Thymus (tissue), 11 donors: ENCODE results near the gene CLCN4. TPM values are rescaled to one million over a fixed set of nuclear protein-coding genes. Genes with fewer than 3 reads are reported as not detected.

Experiments
- DNase-seq, 9 donors: peaks; one replicate each; pipeline ENCODE4 v3.0.0-alpha.2; 2013; ENCODE audit warnings: low spot score in 9 of 9, low read depth in 6 of 9, missing footprints in 1 of 9
- H3K27ac ChIP-seq, 2 donors: one replicate each; pipeline ENCODE4 v1.5.1; 2013; ENCODE audit warnings: control low read depth in 1 of 2, low read depth in 1 of 2, low read length in 1 of 2, mild to moderate bottlenecking in 1 of 2, moderate library complexity in 1 of 2
- H3K27me3 ChIP-seq, 2 donors: one replicate each; pipeline ENCODE4 v1.5.1; 2013; ENCODE audit warnings: low read length in 1 of 2; ENCODE audit not compliant: control insufficient read depth in 2 of 2, insufficient read depth in 1 of 2
- H3K36me3 ChIP-seq, 2 donors: one replicate each; pipeline ENCODE4 v1.5.1; 2013; ENCODE audit warnings: low read length in 1 of 2, mild to moderate bottlenecking in 1 of 2, moderate library complexity in 1 of 2; ENCODE audit not compliant: control insufficient read depth in 2 of 2, insufficient read depth in 2 of 2
- H3K4me1 ChIP-seq, 2 donors: one replicate each; pipeline ENCODE4 v1.5.1; 2013; ENCODE audit warnings: low read length in 2 of 2; ENCODE audit not compliant: control insufficient read depth in 2 of 2, insufficient read depth in 2 of 2
- H3K4me3 ChIP-seq, 2 donors: one replicate each; pipeline ENCODE4 v1.5.1; 2013; ENCODE audit warnings: low read length in 2 of 2, control low read depth in 1 of 2, mild to moderate bottlenecking in 1 of 2
- H3K9me3 ChIP-seq, 2 donors: one replicate each; pipeline ENCODE4 v1.5.1; 2013; ENCODE audit warnings: low read length in 1 of 2, mild to moderate bottlenecking in 1 of 2; ENCODE audit not compliant: control insufficient read depth in 2 of 2, insufficient read depth in 1 of 2
- WGBS: extraction: QIAGEN DNeasy Blood & Tissue Kit; methylation state at CpG from one replicate; pipeline ENCODE4 v1.1.7; 2013; 5-methylcytosine and 5-hydroxymethylcytosine counted together
- polyA plus RNA-seq: library from polyadenylated mRNA; stranded (reverse); fragments of 200-250 nt; gene quantifications from one replicate; pipeline ENCODE4 v1.2.3, GENCODE V29; 2013
- total RNA-seq: library from RNA; stranded (reverse); fragments of 120-200 nt; gene quantifications from one replicate; pipeline ENCODE4 v1.2.4, GENCODE V29; 2013
- donor health status: healthy.

Gene CLCN4
- total and polyA plus RNA-seq, 2 donors, result 2.2 to 2.6 TPM

DNA sequence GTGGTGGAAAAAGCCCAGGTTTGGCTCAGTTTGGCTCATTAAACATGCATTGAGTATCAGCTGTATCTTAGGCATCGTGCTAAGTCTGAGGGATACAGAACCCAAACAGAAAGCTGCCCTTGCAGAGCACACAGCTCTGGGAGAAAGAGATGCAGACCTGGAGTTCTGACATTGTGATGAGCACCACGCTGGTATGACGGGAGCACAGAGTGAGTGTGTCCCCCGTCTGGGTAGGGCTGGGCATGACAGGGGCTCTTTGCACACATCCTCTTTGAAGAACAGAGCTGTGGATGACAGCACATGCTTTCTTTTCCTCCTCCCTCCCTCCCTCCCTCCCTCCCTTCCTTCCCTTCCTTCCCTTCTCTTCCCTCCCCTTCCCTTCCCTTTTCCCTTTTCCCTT lies 52.2 kb downstream of the CLCN4 start:
- H3K4me3 ChIP-seq, result no peak overlapping the region

DNA sequence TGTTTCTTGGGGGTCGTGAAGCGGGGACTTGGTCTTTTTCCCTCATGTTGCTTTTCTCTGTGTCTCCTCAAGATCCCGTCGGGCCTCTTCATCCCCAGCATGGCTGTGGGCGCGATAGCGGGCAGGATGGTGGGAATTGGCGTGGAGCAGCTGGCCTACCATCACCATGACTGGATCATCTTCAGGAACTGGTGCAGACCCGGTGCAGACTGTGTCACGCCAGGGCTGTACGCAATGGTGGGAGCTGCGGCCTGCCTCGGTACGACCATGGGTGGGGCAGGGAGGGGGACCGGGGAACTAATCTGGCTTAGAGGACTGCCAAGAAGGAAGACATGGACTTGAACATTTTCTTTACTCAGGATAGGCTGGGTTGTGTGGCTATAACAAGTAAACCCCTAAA lies 55.6 kb downstream of the CLCN4 start:
- WGBS, result 97% methylated on average over 15 of the region's 15 CpGs
- DNase-seq, result no peak
- Histone ChIP-seq H3K4me1 (no peaks in the 10 kb centered on the region), H3K27ac (no peak overlapping the region), H3K9me3 (no peaks in the 10 kb centered on the region), H3K4me3 (no peak overlapping the region), H3K27me3 (no peaks in the 10 kb centered on the region), H3K36me3 (no peaks in the 10 kb centered on the region)

More for the DNA sequence above, 52.2 kb downstream of the CLCN4 start:
- Histone ChIP-seq H3K27me3 (no peaks in the 10 kb centered on the region), H3K4me1 (no peaks in the 10 kb centered on the region), H3K27ac (no peak overlapping the region), H3K9me3 (no peaks in the 10 kb centered on the region), H3K36me3 (no peaks in the 10 kb centered on the region)
- WGBS, result 65% methylated on average over 4 of the region's 4 CpGs
- DNase-seq, result no peak

DNA sequence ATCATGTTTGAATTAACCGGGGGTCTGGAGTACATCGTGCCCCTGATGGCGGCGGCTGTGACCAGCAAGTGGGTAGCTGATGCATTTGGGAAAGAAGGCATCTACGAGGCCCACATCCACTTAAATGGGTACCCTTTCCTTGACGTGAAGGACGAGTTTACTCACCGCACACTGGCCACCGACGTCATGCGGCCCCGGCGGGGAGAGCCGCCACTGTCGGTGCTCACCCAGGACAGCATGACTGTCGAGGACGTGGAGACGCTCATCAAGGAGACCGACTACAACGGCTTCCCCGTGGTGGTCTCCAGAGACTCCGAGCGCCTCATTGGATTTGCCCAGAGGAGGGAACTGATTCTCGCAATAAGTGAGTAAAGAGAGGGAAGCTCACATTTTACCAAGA lies 56.9 kb downstream of the CLCN4 start:
- H3K4me1 ChIP-seq, result no peaks in the 10 kb centered on the region
- 99% methylated on average over 24 of the region's 24 CpGs for WGBS
- H3K36me3 ChIP-seq, result no peaks in the 10 kb centered on the region
- H3K27ac ChIP-seq, result no peak overlapping the region
- no peak for DNase-seq
- H3K27me3 ChIP-seq, result no peaks in the 10 kb centered on the region
- H3K9me3 ChIP-seq, result no peaks in the 10 kb centered on the region
- no peak overlapping the region for H3K4me3 ChIP-seq

DNA sequence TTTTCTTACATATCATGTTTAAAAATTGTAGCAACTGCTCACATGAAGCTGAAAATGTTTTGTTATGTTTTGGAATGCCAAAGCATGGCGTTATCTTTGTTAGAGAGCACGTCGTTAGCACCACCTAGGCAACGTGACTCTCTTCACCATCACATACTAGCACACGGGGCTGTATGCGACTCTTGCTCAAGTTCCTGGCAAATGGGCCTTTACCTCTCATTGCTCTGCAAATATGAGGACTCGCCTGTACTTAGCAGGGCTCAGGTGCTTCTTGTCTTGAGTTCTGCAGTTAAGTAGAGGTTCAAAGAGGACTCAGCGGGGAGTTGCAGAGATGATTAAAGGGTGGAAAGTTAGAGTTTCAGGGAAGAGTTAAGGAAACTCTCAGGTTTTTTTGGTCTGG lies 59.4 kb downstream of the CLCN4 start:
- H3K4me1 ChIP-seq, result no peaks in the 10 kb centered on the region
- 97% methylated on average over 8 of the region's 8 CpGs for WGBS
- no peak overlapping the region for H3K4me3 ChIP-seq
- H3K9me3 ChIP-seq, result no peaks in the 10 kb centered on the region
- H3K27ac ChIP-seq, result no peak overlapping the region
- H3K27me3 ChIP-seq, result no peaks in the 10 kb centered on the region
- DNase-seq, result no peak
- no peaks in the 10 kb centered on the region for H3K36me3 ChIP-seq

DNA sequence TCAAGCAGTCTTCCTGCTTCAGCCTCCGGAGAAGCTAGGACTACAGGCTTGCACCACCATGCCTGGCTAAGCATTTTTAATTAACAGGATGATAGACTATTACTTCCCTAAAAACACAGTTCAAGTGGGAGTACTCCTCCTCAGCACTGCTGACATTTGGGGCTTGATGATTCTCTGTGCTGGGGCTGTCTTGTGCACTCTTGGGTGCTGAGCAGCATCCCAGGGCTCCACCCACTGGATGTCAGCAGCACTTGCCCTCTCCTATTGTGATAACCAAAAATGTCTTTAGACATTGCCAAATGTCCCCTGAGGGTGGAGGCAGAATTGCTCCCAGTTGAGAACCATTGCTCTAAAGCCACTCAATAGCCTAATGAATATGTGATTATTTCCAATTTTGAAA lies 60.4 kb downstream of the CLCN4 start:
- Histone ChIP-seq H3K4me1 (no peaks in the 10 kb centered on the region), H3K27ac (no peak overlapping the region), H3K27me3 (no peaks in the 10 kb centered on the region), H3K9me3 (no peaks in the 10 kb centered on the region), H3K36me3 (no peaks in the 10 kb centered on the region), H3K4me3 (no peak overlapping the region)
- WGBS, result 91% methylated on average over 1 of the region's 1 CpG
- no peak for DNase-seq

DNA sequence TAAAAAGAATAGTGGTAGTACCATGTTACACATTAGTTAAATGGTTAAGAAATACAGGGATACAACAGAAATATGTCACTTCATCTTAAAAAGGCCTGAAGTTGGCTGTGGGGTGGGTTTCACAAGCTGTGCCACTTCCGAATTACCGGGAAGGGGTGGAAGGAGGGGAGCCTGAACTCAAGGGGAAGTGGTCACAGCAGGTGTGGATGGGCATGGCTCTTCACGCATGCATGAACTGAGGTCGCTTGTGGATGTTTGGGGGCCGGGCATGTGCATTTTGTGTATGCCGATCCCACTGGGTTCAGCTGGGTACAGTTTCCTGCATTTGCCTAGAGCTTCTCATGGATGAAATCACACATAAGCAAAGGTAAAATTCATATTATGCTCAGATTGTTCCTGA lies 64.9 kb downstream of the CLCN4 start:
- Histone ChIP-seq H3K27ac (no peak overlapping the region), H3K4me3 (no peak overlapping the region), H3K27me3 (no peaks in the 10 kb centered on the region), H3K36me3 (no peaks in the 10 kb centered on the region), H3K4me1 (no peaks in the 10 kb centered on the region), H3K9me3 (no peaks in the 10 kb centered on the region)
- no peak for DNase-seq
- 79% methylated on average over 6 of the region's 6 CpGs for WGBS

DNA sequence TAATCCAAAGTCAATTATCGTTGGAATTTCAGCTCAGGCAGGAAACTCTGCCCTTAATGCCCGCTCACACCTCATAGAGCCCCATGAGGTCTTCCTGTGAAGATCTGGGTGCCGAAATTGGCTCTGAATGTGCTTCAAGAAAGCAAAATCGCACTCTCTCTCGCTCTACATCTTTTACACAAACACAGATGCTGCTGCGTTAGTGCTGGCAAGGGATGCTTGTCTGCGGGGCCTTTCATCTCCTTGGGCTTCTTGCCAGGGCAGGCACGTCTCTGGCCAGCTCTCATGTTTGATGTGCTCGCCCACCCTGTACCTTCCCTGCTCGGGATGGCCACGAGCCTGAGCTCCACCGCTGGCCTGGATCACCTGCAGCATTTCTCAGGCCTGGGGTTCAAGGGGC lies 66.5 kb downstream of the CLCN4 start:
- no peak overlapping the region for H3K4me3 ChIP-seq
- H3K27me3 ChIP-seq, result no peaks in the 10 kb centered on the region
- no peaks in the 10 kb centered on the region for H3K36me3 ChIP-seq
- H3K27ac ChIP-seq, result no peak overlapping the region
- no peak for DNase-seq
- no peaks in the 10 kb centered on the region for H3K9me3 ChIP-seq
- no peaks in the 10 kb centered on the region for H3K4me1 ChIP-seq
- 91% methylated on average over 12 of the region's 12 CpGs for WGBS

DNA sequence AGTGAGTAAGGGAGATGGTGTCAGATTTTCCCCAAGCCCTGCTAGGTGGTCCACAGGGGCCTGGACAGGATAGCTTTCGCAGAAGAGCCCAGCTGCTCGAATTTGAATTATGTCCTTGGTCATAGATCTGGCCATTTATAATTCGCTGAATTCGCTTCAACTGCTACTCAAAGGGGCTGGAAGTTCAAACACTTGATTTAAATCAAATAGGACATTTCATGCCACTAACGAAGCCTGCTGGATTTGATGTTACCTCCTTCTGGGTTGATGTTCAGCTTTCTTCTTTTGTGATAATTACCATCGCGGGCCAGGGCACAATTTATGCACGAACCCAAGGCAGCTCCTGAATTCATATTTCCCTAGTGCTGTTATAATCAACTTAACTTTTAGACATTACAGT lies 67.0 kb downstream of the CLCN4 start:
- no peak for DNase-seq
- Histone ChIP-seq H3K9me3 (no peaks in the 10 kb centered on the region), H3K27me3 (no peaks in the 10 kb centered on the region), H3K4me3 (no peak overlapping the region), H3K27ac (no peak overlapping the region), H3K36me3 (no peaks in the 10 kb centered on the region), H3K4me1 (no peaks in the 10 kb centered on the region)
- 94% methylated on average over 8 of the region's 8 CpGs for WGBS

DNA sequence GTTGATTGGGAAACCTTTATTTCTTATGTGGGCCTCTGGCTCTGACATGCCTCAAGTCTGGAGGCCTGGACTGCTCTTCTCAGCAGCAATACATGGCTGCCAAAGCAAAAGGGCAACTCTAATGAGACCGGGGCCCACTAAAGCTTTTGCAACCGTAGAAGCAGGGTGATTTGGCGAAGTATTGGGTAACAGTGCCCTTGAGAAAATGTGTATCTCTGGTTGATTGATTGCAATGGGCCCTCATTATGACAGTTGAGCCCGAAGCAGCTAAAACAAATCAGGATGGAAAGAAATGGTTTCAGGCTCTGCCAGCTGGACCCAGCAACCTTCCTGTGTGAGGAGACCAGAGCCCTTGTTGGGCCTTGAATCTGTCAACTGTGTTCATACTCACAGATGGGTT lies 73.4 kb downstream of the CLCN4 start:
- WGBS, result 95% methylated on average over 4 of the region's 4 CpGs
- H3K4me3 ChIP-seq, result no peak overlapping the region
- no peaks in the 10 kb centered on the region for H3K36me3 ChIP-seq
- no peak for DNase-seq
- H3K27me3 ChIP-seq, result no peaks in the 10 kb centered on the region
- H3K4me1 ChIP-seq, result no peaks in the 10 kb centered on the region
- no peak overlapping the region for H3K27ac ChIP-seq
- no peaks in the 10 kb centered on the region for H3K9me3 ChIP-seq

DNA sequence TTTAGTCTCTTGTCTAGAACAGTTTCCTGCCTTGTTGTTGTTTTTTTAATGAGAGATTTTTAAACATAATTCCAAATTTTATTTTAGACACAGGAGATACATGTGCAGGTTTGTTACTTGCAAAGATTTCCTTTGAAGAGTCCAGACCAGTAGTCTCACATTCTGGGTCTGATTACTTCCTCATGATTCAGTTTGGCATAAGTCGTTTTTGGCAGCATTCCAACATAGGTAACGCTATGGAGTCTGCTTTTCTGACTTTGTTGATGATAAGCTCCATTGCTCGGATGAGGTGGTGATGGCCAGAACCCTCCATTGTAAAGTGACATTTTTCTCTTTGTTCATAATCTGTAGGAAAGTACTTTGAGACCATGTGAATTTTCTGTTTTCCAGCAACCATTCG lies 74.7 kb downstream of the CLCN4 start:
- WGBS, result 73% methylated on average over 4 of the region's 4 CpGs

More for the DNA sequence above, 74.7 kb downstream of the CLCN4 start:
- DNase-seq, result no peak
- Histone ChIP-seq H3K36me3 (no peaks in the 10 kb centered on the region), H3K27ac (no peak overlapping the region), H3K27me3 (no peaks in the 10 kb centered on the region), H3K4me3 (no peak overlapping the region), H3K9me3 (no peaks in the 10 kb centered on the region), H3K4me1 (no peaks in the 10 kb centered on the region)
